CD4-positive, alpha-beta memory T cell (primary cell): Measurements from ENCODE around the gene C5. TPM values are rescaled to one million over a fixed set of nuclear protein-coding genes. Genes with fewer than 3 reads are reported as not detected.

Source experiments
- CTCF ChIA-PET: fragments of 350-600 bp; sonication (Branson Sonifier 250); formaldehyde crosslinking; loops from one replicate; lab custom pipeline; 2021; ENCODE audit warnings: inconsistent platforms; ENCODE audit not compliant: partially characterized antibody; lab: Charles Lee
- POLR2A ChIA-PET: fragments of 350-600 bp; sonication (Branson Sonifier 250); formaldehyde crosslinking; loops from one replicate; lab custom pipeline; 2021; ENCODE audit not compliant: partially characterized antibody; lab: Charles Lee
- DNase-seq, 5 donors: peaks; one replicate each; pipeline versions ENCODE4 v3.0.0 to v3.0.0-alpha.2; 2020 to 2022; ENCODE audit warnings: mixed read lengths in 1 of 5
- H3K27ac ChIP-seq: one replicate; pipeline ENCODE4 v1.7.0; 2013; ENCODE audit warnings: low read depth, low read length
- H3K27me3 ChIP-seq: 2 replicates; pipeline ENCODE4 v1.7.0; 2013; ENCODE audit warnings: mild to moderate bottlenecking, low read length, moderate library complexity; ENCODE audit not compliant: insufficient read depth
- H3K36me3 ChIP-seq: 2 replicates; pipeline ENCODE4 v1.7.0; 2013; ENCODE audit warnings: mild to moderate bottlenecking, low read length, moderate library complexity; ENCODE audit not compliant: insufficient read depth
- H3K4me1 ChIP-seq: 2 replicates; pipeline ENCODE4 v1.7.0; 2013; ENCODE audit warnings: mild to moderate bottlenecking, low read length, moderate library complexity; ENCODE audit not compliant: insufficient read depth
- H3K4me3 ChIP-seq, 2 donors: one replicate each; pipeline ENCODE4 v1.7.0; 2013; ENCODE audit warnings: low read length in 2 of 2, mild to moderate bottlenecking in 1 of 2
- H3K9me3 ChIP-seq, 2 donors: one replicate each; pipeline ENCODE4 v1.7.0; 2013; ENCODE audit warnings: low read length in 2 of 2, control low read depth in 1 of 2; ENCODE audit not compliant: control insufficient read depth in 1 of 2
- H3K27ac Mint-ChIP-seq, 7 donors: one replicate each; pipeline ENCODE4 v1.8.0; 2020 to 2021; ENCODE audit warnings: mixed read lengths in 7 of 7, mild to moderate bottlenecking in 6 of 7, inconsistent platforms in 3 of 7, moderate library complexity in 3 of 7
- H3K27me3 Mint-ChIP-seq, 2 donors: one replicate each; pipeline ENCODE4 v1.8.0; 2020 to 2021; ENCODE audit warnings: mixed read lengths in 2 of 2
- H3K36me3 Mint-ChIP-seq, 2 donors: one replicate each; pipeline ENCODE4 v1.8.0; 2020 to 2021; ENCODE audit warnings: mixed read lengths in 2 of 2, inconsistent platforms in 1 of 2, mild to moderate bottlenecking in 1 of 2
- H3K4me1 Mint-ChIP-seq, 4 donors: one replicate each; pipeline ENCODE4 v1.8.0; 2020 to 2021; ENCODE audit warnings: mixed read lengths in 4 of 4, mild to moderate bottlenecking in 1 of 4
- H3K4me3 Mint-ChIP-seq, 8 donors: one replicate each; pipeline ENCODE4 v1.8.0; 2020 to 2021; ENCODE audit warnings: mixed read lengths in 8 of 8, mild to moderate bottlenecking in 7 of 8, moderate library complexity in 6 of 8, inconsistent platforms in 3 of 8
- H3K9me3 Mint-ChIP-seq, 8 donors: one replicate each; pipeline ENCODE4 v1.8.0; 2020 to 2021; ENCODE audit warnings: mixed read lengths in 8 of 8, mild to moderate bottlenecking in 5 of 8, inconsistent platforms in 3 of 8, moderate library complexity in 1 of 8
- intact Hi-C: fragments of 100-400 bp; cut with micrococcal nuclease; formaldehyde crosslinking; loops from one replicate; pipeline ENCODE4 v1.15.1; 2023
- polyA plus RNA-seq, 2 donors: library from polyadenylated mRNA; unstranded; fragments of 300-500 nt; fragmentation: Illumina TruSeq; gene quantifications; one replicate each; pipeline ENCODE4 v1.2.3, GENCODE V29; 2021
- total RNA-seq, 2 experiments: library from RNA; stranded (reverse); gene quantifications; one replicate each; pipeline ENCODE4 v1.2.3, GENCODE V29; 2021

C5 gene
- total and polyA plus RNA-seq, 4 experiments from 2014 or later = 0.28 to 3.2 (median 1.3) TPM

GRCh38 chr9:120911295-120911837 is 138.7 kb downstream of the C5 start:
- peaks cover 73 to 83% of the 10 kb centered on the region in 2 donors for H3K36me3 Mint-ChIP-seq
- H3K9me3 Mint-ChIP-seq = peaks cover 0 to 2% (median 0%) of the 10 kb centered on the region in 8 donors
- H3K4me3 Mint-ChIP-seq = peak overlapping the region in 1 of 8 donors; percentile 59
- no peaks in the 10 kb centered on the region for H3K27me3 Mint-ChIP-seq
- CTCF ChIA-PET = interaction anchor here (0.9 to 4.2 kb wide), 7 partner anchors 8 to 42 kb away, joined by 3 to 16 read pairs (median 4); no protein-coding TSS in a partner anchor
- H3K4me1 ChIP-seq = peaks cover 85% of the 10 kb centered on the region
- DNase-seq = no peak
- peak overlapping the region; percentile 30 to 88 (median 68) for H3K27ac Mint-ChIP-seq
- no peak overlapping the region for H3K4me3 ChIP-seq
- H3K9me3 ChIP-seq = no peaks in the 10 kb centered on the region
- peak overlapping the region; percentile 70 for H3K27ac ChIP-seq
- H3K4me1 Mint-ChIP-seq = peaks cover 44 to 86% (median 69%) of the 10 kb centered on the region in 4 donors
- H3K27me3 ChIP-seq = no peaks in the 10 kb centered on the region
- H3K36me3 ChIP-seq = peaks cover 68% of the 10 kb centered on the region
- intact Hi-C loops = loop anchor here (2.0 kb wide), 1 partner anchor 15 kb away; the partner anchor contains the start of gene TRAF1
- POLR2A ChIA-PET = interaction anchor here (0.7 to 74.5 kb wide), 4 partner anchors 2 to 69 kb away, joined by 3 to 5577 read pairs (median 2792); partner anchors contain the start of genes PHF19, PSMD5 and TRAF1

GRCh38 chr9:120910643-120911042 is 139.4 kb downstream of the C5 start:
- intact Hi-C loops = loop anchor here (1.0 to 2.0 kb wide), 2 partner anchors 16 to 26 kb away; partner anchors contain the start of gene TRAF1
- Histone ChIP-seq H3K4me1 (peaks cover 85% of the 10 kb centered on the region), H3K9me3 (no peaks in the 10 kb centered on the region), H3K27me3 (no peaks in the 10 kb centered on the region), H3K27ac (peak overlapping the region; percentile 70), H3K36me3 (peaks cover 68% of the 10 kb centered on the region), H3K4me3 (no peak overlapping the region)
- Mint-ChIP-seq H3K27me3 (no peaks in the 10 kb centered on the region), H3K4me3 (peak overlapping the region in 4 of 8 donors; percentile 31 to 49 (median 42)), H3K4me1 (peaks cover 45 to 86% (median 69%) of the 10 kb centered on the region in 4 donors), H3K27ac (peak overlapping the region in 6 of 7 donors; percentile 72 to 88 (median 84)), H3K36me3 (peaks cover 74 to 84% of the 10 kb centered on the region in 2 donors), H3K9me3 (peaks cover 0 to 2% (median 0%) of the 10 kb centered on the region in 8 donors)
- no peak for DNase-seq
- ChIA-PET POLR2A (interaction anchor here (0.7 to 74.5 kb wide), 3 partner anchors 3 to 68 kb away, joined by 3 to 5577 read pairs (median 5577); partner anchors contain the start of genes PHF19, PSMD5 and TRAF1), CTCF (interaction anchor here (0.9 to 4.2 kb wide), 5 partner anchors 9 to 26 kb away, joined by 3 to 16 read pairs (median 4); no protein-coding TSS in a partner anchor)

- peak overlapping the region; percentile 70 for H3K27ac ChIP-seq
- DNase-seq = peak in 1 of 5 donors; percentile 90
- no peaks in the 10 kb centered on the region for H3K9me3 ChIP-seq
- H3K4me1 ChIP-seq = peaks cover 85% of the 10 kb centered on the region
- H3K9me3 Mint-ChIP-seq = peaks cover 0 to 2% (median 0%) of the 10 kb centered on the region in 8 donors
- ChIA-PET POLR2A (interaction anchor here (62.9 to 74.5 kb wide), 2 partner anchors 4 to 17 kb away, joined by 5577 read pairs; partner anchors contain the start of genes PHF19 and TRAF1), CTCF (interaction anchor here (0.9 to 4.2 kb wide), 3 partner anchors 10 to 18 kb away, joined by 3 to 13 read pairs (median 3); no protein-coding TSS in a partner anchor)
- H3K36me3 Mint-ChIP-seq = peaks cover 80 to 90% of the 10 kb centered on the region in 2 donors
- H3K27me3 Mint-ChIP-seq = no peaks in the 10 kb centered on the region
- H3K4me1 Mint-ChIP-seq = peaks cover 48 to 88% (median 71%) of the 10 kb centered on the region in 4 donors
- peak overlapping the region in 5 of 8 donors; percentile 17 to 55 (median 34) for H3K4me3 Mint-ChIP-seq
- no peak overlapping the region for H3K4me3 ChIP-seq
- H3K36me3 ChIP-seq = peaks cover 72% of the 10 kb centered on the region
- peak overlapping the region; percentile 53 to 88 (median 80) for H3K27ac Mint-ChIP-seq
- H3K27me3 ChIP-seq = no peaks in the 10 kb centered on the region
- intact Hi-C loops = loop anchor here (1.0 to 2.0 kb wide), 2 partner anchors 17 to 26 kb away; partner anchors contain the start of gene TRAF1
Observed at GRCh38 chr9:120909904-120910303, 140.2 kb downstream of the C5 start.

DNA sequence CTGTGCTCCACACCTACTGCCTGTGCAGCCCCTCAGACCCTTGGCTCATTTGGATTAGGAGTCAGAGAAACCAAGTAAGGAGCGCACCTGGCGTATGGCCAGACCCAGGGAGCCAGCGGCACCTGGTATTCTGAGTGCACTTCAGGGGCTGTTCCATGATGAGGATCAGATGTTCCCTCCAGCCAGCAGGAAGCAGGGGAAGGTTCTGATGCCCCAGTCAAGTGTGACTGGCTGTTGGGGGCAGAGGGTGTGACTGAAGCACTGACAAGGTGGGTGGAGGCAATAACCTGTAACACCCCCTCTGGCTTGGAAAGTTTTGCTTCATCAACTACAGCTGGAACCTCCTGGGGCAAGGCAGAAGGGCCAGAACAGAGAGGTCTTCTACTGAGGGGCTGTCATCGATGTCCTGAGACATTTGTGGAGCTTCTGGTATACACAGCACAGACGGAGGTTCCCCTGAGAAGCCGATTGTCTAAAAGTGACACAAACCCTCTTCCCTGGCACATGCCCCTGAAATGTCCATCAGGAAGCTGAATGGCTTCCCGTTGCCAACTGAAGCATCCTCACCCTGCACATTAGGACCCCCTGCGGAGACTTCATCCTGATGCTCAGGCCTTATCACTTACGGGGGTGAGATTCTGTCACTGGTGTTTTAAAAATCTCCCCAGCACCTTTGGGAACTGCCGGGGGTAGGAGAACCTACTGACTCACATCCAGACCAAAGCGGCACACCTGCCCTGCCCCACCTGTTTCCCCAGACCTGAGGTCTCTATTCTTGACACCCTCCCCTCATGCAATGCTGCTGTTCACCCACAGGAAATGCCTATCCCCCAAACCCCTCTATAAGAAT is 144.5 kb downstream of the C5 start:
- Mint-ChIP-seq H3K4me1 (peaks cover 57 to 88% (median 78%) of the 10 kb centered on the region in 4 donors), H3K36me3 (peaks cover 61 to 79% of the 10 kb centered on the region in 2 donors), H3K4me3 (peak overlapping the region in 6 of 8 donors; percentile 9 to 73 (median 54)), H3K27ac (peak overlapping the region; percentile 93 to 99 (median 98)), H3K27me3 (no peaks in the 10 kb centered on the region), H3K9me3 (no peaks in the 10 kb centered on the region)
- Histone ChIP-seq H3K27me3 (no peaks in the 10 kb centered on the region), H3K9me3 (no peaks in the 10 kb centered on the region), H3K27ac (peak overlapping the region; percentile 79), H3K36me3 (peaks cover 38% of the 10 kb centered on the region), H3K4me1 (peaks cover 91% of the 10 kb centered on the region), H3K4me3 (no peak overlapping the region)
- no peak for DNase-seq
- CTCF ChIA-PET = interaction anchor here (1.4 to 7.1 kb wide), 7 partner anchors 10 to 37 kb away, joined by 3 to 47 read pairs (median 8); no protein-coding TSS in a partner anchor
- intact Hi-C loops = no loop called here
- POLR2A ChIA-PET = interaction anchor here (2.7 to 74.5 kb wide), 3 partner anchors 8 to 59 kb away, joined by 10 to 5577 read pairs (median 5577); partner anchors contain the start of genes PHF19 and TRAF1

DNA sequence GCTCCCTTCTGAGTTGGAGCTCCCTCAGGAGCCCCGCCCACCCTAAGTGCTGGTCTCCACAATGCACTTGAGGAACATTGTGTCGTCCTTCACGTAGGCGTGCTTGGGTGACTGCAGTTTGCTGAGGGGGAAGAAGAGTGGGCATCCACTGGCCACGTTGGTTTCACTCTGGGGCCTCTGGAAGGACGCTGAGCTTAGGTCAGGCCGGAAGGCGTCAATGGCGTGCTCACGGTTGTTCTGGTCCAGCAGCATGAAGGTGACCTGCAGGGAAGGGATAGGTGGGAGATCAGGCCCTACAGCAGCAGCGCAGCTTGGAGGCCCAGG is 145.1 kb downstream of the C5 start:
- Histone ChIP-seq H3K4me1 (peaks cover 91% of the 10 kb centered on the region), H3K27ac (peak overlapping the region; percentile 79), H3K36me3 (peaks cover 34% of the 10 kb centered on the region), H3K4me3 (no peak overlapping the region), H3K27me3 (no peaks in the 10 kb centered on the region), H3K9me3 (no peaks in the 10 kb centered on the region)
- Mint-ChIP-seq H3K4me3 (peak overlapping the region in 5 of 8 donors; percentile 9 to 73 (median 55)), H3K27ac (peak overlapping the region; percentile 93 to 99 (median 98)), H3K9me3 (no peaks in the 10 kb centered on the region), H3K27me3 (no peaks in the 10 kb centered on the region), H3K36me3 (peaks cover 55 to 76% of the 10 kb centered on the region in 2 donors), H3K4me1 (peaks cover 56 to 87% (median 75%) of the 10 kb centered on the region in 4 donors)
- DNase-seq = no peak
- intact Hi-C loops = loop anchor here (1.0 kb wide), 2 partner anchors 13 to 31 kb away; no protein-coding TSS in a partner anchor
- CTCF ChIA-PET = interaction anchor here (0.9 to 7.1 kb wide), 10 partner anchors 11 to 36 kb away, joined by 3 to 47 read pairs (median 8); no protein-coding TSS in a partner anchor
- POLR2A ChIA-PET = interaction anchor here (1.4 to 74.5 kb wide), 4 partner anchors 9 to 62 kb away, joined by 4 to 5577 read pairs (median 2794); partner anchors contain the start of genes PHF19, PSMD5 and TRAF1
